MG63 (cell line): ENCODE data around the gene SYT5. TPM values are rescaled to one million over a fixed set of nuclear protein-coding genes. Genes with fewer than 3 reads are reported as not detected.
A peak's percentile ranks its signal among the peaks of the same experiment; 100 is the strongest.
"Not testable (repeated sequence)": the region's sequence is repeated elsewhere in the genome, so short reads cannot be mapped to it uniquely, and the experiment has no call there.

Experiments
- DNase-seq: peaks from one replicate; pipeline ENCODE4 v3.0.0-alpha.2; 2020
- H3K27me3 ChIP-seq: fragments of 250-450 bp; sonication (Bioruptor Pico); 2 replicates; pipeline ENCODE4 v1.5.1; 2020; ENCODE audit warnings: mild to moderate bottlenecking, moderate library complexity
- H3K36me3 ChIP-seq: fragments of 250-450 bp; sonication (Bioruptor Pico); 2 replicates; pipeline ENCODE4 v1.5.1; 2020; ENCODE audit warnings: mild to moderate bottlenecking, moderate library complexity
- H3K4me3 ChIP-seq: fragments of 250-450 bp; sonication (Bioruptor Pico); 2 replicates; pipeline ENCODE4 v1.5.1; 2020; ENCODE audit warnings: mild to moderate bottlenecking, moderate library complexity
- H3K9me3 ChIP-seq: fragments of 250-450 bp; sonication (Bioruptor Pico); 2 replicates; pipeline ENCODE4 v1.5.1; 2020; ENCODE audit warnings: mild to moderate bottlenecking, moderate library complexity
- total RNA-seq: library from RNA; depleted of rRNA; stranded (reverse); fragments of >200 nt; shearing (Covaris generic); gene quantifications from 2 replicates; pipeline ENCODE4 v1.2.3, GENCODE V29; 2014; ENCODE audit warnings: low replicate concordance

Gene SYT5
- total RNA-seq, 1 experiment from 2014 or later, result not detected

- H3K4me3 ChIP-seq, result no peak overlapping the region
- no peak for DNase-seq
- no peaks in the 10 kb centered on the region for H3K36me3 ChIP-seq
- no peaks in the 10 kb centered on the region for H3K9me3 ChIP-seq
- no peaks in the 10 kb centered on the region for H3K27me3 ChIP-seq
Observed at GRCh38 chr19:55213547-55213946, 33.5 kb upstream of the SYT5 start.

GRCh38 chr19:55212447-55212846 is 32.4 kb upstream of the SYT5 start:
- peak; percentile 74 for DNase-seq
- no peak overlapping the region for H3K4me3 ChIP-seq
- H3K36me3 ChIP-seq, result no peaks in the 10 kb centered on the region
- no peaks in the 10 kb centered on the region for H3K27me3 ChIP-seq
- no peaks in the 10 kb centered on the region for H3K9me3 ChIP-seq

GRCh38 chr19:55209693-55210472 is 29.8 kb upstream of the SYT5 start:
- Histone ChIP-seq H3K36me3 (no peaks in the 10 kb centered on the region), H3K27me3 (no peaks in the 10 kb centered on the region), H3K9me3 (no peaks in the 10 kb centered on the region), H3K4me3 (no peak overlapping the region)
- DNase-seq, result peak; percentile 36

- no peaks in the 10 kb centered on the region for H3K36me3 ChIP-seq
- H3K4me3 ChIP-seq, result no peak within 1 kb of the TSS
- H3K9me3 ChIP-seq, result no peaks in the 10 kb centered on the region
- no peaks in the 10 kb centered on the region for H3K27me3 ChIP-seq
- DNase-seq, result no peak
Observed at GRCh38 chr19:55208880-55209692, 29.0 kb upstream of the SYT5 start, which contains the start of gene PTPRH. Gene PTPRH (minus strand): TSS chr19:55209501. CDS start chr19:55209433, 68 bp downstream.

DNA sequence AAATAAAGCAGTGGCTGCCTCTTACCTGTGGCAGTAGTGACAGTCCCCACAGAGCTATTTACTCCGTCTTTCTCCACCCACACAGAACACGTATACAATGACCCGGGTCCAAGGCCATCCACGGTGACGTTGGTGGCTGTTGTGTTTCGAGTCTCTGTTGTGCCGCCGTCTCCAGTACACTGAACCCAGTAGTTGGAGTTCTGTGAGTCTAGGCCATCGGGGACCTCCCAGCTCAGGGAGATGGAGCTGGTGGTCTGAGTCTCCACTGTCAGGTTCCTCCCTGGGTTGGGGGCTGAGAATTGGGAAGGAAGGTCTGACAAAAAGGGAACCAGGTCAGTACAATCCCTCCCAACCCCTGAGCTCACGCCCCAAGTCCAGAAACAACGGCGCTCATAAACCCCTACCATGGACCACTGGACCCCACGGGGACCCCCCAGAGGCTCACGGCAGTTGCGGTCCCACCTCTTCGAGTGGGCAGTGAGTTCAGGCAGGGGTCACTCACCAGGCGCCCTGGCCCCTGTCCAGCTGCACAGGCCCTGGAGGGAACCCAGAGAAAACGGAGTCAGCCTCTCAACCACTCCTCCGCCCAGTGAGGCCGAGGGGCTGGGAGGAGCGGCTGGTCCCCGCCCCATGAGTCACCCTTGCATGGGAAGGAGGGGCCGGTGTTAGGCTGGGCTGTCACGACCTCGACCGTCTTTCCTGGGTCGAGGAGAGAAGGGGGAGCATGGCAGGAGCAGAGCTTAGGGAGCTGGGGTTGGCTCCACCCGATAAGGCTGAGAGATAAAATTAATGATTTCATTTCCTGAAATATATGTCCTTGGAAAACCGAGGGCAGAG is 26.8 kb upstream of the SYT5 start:
- Histone ChIP-seq H3K9me3 (no peaks in the 10 kb centered on the region), H3K27me3 (no peaks in the 10 kb centered on the region), H3K4me3 (peak overlapping the region; percentile 17), H3K36me3 (peaks cover 2% of the 10 kb centered on the region)
- peak; percentile 98 for DNase-seq

GRCh38 chr19:55202199-55202598 is 22.1 kb upstream of the SYT5 start:
- not testable (repeated sequence) for H3K9me3 ChIP-seq, DNase-seq, H3K27me3 ChIP-seq, H3K4me3 ChIP-seq, H3K36me3 ChIP-seq

DNA sequence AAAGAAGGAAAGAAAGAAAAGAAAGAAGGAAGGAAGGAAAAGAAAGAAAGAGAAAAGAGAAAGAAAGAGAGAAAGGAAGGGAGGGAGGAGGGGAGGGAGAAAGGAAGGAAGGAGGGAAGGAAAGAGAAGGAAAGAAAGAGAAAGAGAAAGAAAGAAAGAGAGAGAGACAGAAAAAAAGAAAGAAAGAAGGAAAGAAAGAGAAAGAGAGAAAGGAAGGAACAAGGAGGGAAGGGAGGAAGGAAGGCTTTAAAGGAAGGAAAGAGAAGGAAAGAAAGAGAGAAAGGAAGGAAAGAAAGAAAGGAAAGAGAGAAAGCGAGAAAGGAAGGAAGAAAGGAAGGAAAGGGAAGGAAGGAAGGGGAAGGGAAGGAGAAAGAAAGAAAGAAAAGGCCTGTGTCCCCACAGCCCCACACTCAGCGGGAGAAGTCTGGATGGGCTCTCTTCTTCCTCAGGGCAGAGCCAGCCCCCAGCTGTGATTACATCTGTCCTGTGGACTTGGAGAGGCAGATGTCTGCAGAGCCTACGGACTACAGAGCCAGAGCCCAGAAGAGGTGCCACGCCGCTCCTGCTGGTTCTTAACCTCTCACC is 19.6 kb upstream of the SYT5 start:
- Histone ChIP-seq H3K27me3 (no peaks in the 10 kb centered on the region), H3K4me3 (no peak overlapping the region), H3K36me3 (peaks cover 2% of the 10 kb centered on the region), H3K9me3 (no peaks in the 10 kb centered on the region)
- no peak for DNase-seq

- Histone ChIP-seq H3K27me3 (no peaks in the 10 kb centered on the region), H3K9me3 (no peaks in the 10 kb centered on the region), H3K4me3 (no peak overlapping the region), H3K36me3 (peaks cover 2% of the 10 kb centered on the region)
- no peak for DNase-seq
Observed at GRCh38 chr19:55198651-55199050, 18.6 kb upstream of the SYT5 start.

DNA sequence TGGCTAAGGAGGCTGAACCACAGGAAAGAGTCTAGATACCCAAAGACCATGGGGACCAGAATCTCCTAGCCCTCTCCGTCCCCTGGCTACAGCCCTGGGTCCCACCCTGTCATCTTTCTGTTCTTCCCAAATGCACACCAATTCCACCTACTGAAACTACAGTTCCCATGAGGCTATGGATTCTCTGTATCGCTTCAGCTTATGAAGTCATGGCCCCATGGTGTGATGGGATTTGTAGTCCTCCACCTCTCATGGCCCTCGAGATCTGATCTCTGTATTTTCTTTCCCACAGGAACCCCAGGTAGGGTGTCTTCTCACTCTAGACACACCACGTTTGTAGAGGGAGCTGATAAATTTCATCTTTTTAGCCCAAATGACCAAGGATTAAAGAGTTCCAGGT is 17.4 kb upstream of the SYT5 start:
- no peaks in the 10 kb centered on the region for H3K9me3 ChIP-seq
- H3K4me3 ChIP-seq, result no peak overlapping the region
- no peaks in the 10 kb centered on the region for H3K27me3 ChIP-seq
- peaks cover under 1% of the 10 kb centered on the region for H3K36me3 ChIP-seq
- DNase-seq, result no peak

DNA sequence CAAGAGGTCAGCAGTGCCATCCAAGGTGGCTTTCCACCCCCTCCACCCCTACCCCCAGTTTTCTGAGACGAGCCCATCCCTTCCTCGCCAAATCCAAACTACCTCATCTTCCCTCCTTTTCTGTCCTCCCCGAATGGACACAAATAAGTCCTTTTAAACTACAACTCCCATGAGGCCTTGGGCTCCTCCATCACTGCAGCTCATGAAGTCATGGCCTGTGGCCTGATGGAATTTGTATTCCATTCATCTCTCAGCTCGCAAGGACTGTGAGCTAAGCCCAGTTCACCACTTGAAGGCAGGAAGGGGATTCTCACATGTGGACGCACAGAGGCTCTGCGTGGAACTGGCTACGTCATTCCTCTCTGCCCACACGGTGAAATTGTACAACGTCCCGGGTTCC is 16.7 kb upstream of the SYT5 start:
- DNase-seq, result no peak
- Histone ChIP-seq H3K9me3 (no peaks in the 10 kb centered on the region), H3K36me3 (no peaks in the 10 kb centered on the region; the same call in 1 of the 2 replicates), H3K4me3 (no peak overlapping the region), H3K27me3 (no peaks in the 10 kb centered on the region)

DNA sequence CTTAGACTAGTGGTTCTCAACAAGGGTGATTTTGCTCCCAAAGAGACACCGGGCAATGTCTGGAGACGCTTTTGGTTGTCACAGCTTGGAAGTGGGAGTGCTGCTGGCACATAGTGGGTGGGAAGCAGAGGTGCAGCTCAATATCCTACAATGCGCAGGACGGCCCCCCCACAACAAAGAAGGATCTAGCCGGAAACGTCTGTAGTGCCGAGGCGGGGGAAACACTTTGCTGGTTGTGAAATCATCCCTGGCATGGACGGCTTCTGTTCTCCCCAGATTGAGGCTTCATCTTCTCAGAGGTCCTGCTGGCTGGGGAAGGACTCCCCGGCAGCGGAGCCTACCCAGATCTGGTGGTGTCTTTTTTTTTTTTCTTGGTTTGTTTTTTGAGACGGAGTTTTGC is 13.4 kb upstream of the SYT5 start:
- no peak for DNase-seq
- no peak overlapping the region for H3K4me3 ChIP-seq
- no peaks in the 10 kb centered on the region for H3K36me3 ChIP-seq
- no peaks in the 10 kb centered on the region for H3K9me3 ChIP-seq
- no peaks in the 10 kb centered on the region for H3K27me3 ChIP-seq

DNA sequence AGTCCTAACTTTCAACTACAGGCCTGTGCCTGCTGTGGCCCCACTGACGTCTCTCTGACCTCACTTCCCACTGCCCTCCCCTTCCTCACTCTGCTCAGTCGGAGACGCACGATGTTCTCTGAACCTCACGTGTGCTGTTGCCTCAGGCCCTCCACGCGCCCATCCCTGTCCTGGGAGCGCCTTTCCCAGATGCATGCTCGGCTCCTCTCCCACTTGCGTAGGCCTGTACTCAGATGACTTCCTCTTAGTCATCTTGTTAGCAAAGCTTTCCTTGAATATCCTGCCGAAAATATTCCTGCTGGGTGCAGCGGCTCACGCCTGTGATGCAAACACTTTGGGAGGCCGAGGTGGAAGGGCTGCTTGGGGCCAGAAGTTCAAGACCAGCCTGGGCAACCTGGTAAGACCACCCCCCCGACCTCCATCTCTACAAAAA is 9.3 kb upstream of the SYT5 start:
- Histone ChIP-seq H3K9me3 (no peaks in the 10 kb centered on the region), H3K27me3 (no peaks in the 10 kb centered on the region), H3K4me3 (peak overlapping the region; percentile 18), H3K36me3 (no peaks in the 10 kb centered on the region)
- peak; percentile 98 for DNase-seq

DNA sequence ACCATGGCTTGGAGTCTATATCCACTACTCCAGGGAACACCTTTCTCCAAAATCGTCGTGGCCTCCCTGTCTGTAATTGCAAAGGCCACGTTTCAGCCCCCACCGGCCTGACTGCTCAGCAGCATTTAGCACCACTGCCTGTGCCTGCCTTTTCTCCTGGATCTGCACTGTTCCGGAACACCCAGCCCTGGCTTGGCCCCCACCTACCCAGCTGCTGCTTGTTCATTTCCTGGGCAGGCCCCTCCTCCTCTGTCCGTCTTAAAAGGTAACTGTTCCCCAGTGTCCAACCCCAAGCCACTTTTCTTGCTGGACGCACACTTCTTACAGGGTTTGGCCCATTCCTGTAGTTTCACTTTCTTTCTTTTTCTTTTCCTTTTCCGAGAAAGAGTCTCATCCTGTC is 8.5 kb upstream of the SYT5 start:
- Histone ChIP-seq H3K36me3 (no peaks in the 10 kb centered on the region), H3K9me3 (no peaks in the 10 kb centered on the region), H3K4me3 (peak overlapping the region; percentile 18; the same call in 1 of the 2 replicates), H3K27me3 (no peaks in the 10 kb centered on the region)
- DNase-seq, result peak; percentile 51

DNA sequence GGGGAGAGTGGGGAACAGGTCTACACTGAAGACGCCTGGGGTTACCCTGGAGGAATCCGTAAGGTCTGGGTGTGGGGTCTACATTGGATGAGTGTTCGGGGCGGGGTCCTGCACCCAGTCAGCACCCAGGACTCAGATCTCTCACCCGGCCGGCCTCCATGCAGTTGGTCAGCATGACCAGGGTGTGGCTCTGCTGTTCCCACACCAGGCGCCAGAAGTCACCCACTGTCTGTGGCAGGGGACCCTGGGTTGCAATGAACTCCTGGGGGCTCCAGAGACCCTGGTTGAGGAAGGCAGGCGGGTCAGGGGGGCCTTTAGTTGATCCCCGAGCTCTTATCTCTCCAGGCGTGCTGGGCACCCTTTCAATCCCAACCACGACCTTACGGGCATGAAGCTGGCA is 6.0 kb upstream of the SYT5 start:
- Histone ChIP-seq H3K9me3 (no peaks in the 10 kb centered on the region), H3K36me3 (no peaks in the 10 kb centered on the region), H3K4me3 (no peak overlapping the region), H3K27me3 (no peaks in the 10 kb centered on the region; the same call in 1 of the 2 replicates)
- no peak for DNase-seq

DNA sequence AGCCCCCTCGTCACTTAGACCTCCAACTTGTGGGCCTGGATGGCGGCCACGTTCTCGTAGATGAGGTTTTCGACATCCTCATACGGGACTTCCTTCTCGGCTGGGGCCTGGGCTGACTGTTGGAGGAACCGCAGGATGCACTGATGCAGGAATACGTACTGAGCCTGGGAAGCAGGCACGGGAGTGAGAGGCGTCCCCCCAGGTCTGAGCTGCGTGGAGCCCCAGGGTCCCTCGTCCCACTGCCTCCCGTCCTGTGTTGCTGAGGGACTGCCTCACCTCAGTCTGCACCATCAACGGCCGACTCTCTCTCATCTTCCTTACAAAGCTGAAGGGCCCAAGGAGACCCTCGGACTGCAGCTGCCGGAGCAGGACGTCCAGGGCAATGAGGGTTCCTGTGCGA is 1.7 kb upstream of the SYT5 start:
- no peaks in the 10 kb centered on the region for H3K9me3 ChIP-seq
- peaks cover 14% of the 10 kb centered on the region for H3K27me3 ChIP-seq
- no peak overlapping the region for H3K4me3 ChIP-seq
- DNase-seq, result no peak
- no peaks in the 10 kb centered on the region for H3K36me3 ChIP-seq

GRCh38 chr19:55178781-55179599 is 1.1 kb downstream of the SYT5 start:
- Histone ChIP-seq H3K27me3 (peaks cover 14% of the 10 kb centered on the region), H3K4me3 (no peak overlapping the region), H3K36me3 (no peaks in the 10 kb centered on the region), H3K9me3 (no peaks in the 10 kb centered on the region)
- DNase-seq, result peak; percentile 45
